M059J (cell line): Measurements from ENCODE around the gene AMOT. TPM values are rescaled to one million over a fixed set of nuclear protein-coding genes. Genes with fewer than 3 reads are reported as not detected.

Experiments
- DNase-seq: peaks from one replicate; pipeline ENCODE4 v3.0.0-alpha.2; 2012; ENCODE audit warnings: low read depth
- total RNA-seq: library from RNA; depleted of rRNA; stranded (reverse); fragments of >200 nt; shearing (Covaris generic); gene quantifications from 2 replicates; pipeline ENCODE4 v1.2.3, GENCODE V29; 2014

Gene AMOT
- total RNA-seq, 1 experiment from 2014 or later = 6.7 TPM

DNA sequence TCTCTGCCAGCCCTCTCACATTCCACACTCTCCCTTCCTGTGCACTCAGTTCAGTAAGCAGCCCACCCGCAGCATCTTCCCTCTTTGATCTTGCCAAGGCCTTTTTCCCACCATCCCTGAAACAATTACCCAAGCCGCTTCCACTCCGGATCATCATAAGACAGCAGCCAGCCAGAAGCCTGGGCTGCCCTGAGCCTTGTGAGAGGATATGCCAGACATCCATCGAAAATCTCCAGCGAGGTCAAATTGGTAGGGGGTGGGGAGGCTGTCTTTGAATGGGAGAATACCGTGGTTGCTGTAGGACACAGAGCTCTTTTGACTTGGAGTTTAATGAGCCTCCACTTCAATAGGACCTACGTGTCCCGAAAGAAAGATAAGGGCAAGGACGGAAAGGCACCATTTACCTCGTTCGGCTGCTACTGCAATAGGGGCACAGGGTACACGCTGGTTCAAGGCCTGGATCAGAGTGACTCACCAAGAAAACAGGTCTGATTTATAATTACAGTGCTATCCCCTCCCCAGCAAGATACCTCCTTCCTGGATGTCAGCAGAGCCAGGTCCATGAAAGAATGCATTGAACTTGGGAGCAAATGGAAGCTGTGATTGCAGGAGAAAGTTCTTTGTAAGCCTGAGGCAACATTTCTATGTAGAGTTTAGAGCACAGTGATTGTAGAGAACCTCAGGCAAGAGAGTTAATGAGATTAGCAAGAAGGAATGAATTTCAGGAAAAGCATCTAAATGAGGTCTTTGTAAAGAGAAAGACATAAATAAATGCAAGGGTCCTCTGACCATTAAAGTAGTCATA lies 39.5 kb downstream of the AMOT start:
- no peak for DNase-seq

DNA sequence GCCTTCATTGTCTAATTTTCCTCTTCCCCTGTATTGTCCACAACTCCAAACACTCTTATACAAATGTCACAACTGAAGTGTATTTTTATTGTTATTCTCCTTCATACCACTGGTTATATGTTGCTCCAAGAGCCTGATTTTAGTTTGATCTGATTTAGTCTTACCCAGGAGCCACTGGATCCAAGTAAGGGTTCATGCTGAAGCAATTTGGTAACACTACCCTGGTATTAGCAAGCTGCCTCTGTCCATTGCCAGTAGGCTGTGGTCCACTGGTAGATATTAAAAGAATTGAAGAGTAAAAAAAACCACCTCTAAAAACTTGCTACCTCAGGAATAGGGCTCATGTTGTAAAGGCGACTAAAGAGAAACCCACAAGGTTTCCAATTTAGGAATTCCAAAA lies 41.2 kb downstream of the AMOT start:
- DNase-seq = no peak

DNA sequence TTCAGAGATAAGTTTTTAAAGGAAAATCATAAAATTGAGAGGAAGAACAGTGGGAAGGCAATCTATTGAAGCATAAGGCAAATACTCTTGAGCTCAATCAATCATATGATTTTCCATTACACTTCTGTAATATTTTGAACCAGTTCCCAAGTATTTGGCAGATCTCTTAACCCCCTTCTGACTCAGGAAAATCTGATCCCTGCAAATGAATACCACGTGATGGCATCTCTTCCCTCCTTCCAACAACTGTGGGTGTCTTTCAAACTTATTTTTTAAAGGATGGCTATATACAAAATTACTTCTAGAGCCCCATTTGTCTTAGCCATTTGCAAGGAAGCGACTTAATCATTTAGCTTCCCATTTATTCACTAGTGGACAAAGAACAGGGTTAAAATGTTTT lies 41.9 kb downstream of the AMOT start:
- no peak for DNase-seq

DNA sequence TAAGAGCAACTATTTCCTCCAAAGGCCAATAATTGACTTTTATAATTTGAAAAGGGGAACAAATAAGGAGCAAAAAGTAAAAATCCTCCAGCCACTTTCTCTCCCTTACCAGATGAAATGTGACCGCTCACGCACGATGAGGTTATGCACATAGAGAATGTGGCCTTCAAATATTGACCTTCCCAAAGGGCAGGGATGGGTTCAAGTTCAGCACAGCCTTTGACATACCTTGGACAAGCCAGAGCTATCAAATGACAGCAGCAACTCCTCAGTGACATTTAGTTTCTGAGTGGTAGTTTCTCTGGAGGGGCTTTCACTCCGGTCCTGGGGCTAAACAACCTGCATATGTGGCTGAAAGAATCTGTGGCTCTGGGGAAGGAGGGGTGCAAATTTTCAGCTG lies 50.7 kb downstream of the AMOT start:
- no peak for DNase-seq

DNA sequence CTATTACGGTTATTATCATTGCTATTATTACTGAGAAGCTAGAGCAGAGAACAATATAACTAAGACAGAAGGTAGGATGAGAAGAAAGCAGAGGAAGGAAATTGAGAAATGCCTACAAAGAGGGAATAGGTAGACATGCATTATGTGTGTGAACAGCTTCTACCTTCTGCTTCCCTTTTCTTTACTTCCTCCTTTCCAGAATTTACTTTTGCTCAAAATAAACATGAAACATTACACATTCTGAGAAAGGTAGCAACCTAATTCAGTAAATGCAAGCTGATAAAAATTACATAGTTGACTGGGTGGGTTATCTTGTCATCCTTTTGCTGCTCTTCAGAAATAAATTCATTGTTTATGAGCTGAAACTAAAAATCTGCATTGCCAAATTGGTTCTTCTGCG lies 54.6 kb downstream of the AMOT start:
- no peak for DNase-seq

DNA sequence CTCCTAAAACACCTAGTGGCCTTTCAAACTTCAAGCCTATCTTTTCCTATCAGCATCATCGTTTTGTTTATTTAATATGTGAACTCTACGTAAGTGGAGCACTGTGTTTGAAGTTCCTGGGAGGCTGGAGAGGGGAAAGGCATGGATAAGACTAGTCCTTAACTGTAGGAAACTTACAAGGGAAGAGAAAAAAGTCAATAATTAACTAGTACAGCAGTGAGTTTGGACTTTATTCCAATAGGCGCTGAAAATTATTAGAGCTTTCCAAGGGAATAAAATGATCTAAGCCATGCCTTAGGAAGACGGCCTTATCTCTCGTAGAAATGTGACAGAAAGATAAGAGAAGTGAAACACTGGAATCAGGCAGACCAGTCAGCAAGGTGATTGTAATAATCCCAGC lies 55.3 kb downstream of the AMOT start:
- no peak for DNase-seq

DNA sequence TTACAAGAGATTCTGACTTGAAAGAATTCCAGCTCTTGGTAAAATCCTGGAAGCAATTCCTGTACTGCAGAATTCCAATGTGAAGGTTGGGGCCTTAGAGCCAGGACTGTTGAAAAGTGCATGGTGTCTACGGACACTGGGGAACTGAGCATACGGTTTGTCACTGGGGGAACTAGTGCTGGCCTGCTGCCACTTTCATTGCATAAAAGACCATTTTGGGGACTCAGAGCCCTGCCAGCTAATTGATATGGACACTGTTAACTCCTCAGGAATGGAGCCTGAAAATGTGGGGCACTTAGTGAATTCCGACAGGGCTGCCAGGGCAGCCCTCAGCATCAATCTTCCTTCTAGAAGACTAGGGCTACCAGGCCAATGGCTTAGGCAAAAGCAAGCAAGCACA lies 55.9 kb downstream of the AMOT start:
- DNase-seq = no peak

DNA sequence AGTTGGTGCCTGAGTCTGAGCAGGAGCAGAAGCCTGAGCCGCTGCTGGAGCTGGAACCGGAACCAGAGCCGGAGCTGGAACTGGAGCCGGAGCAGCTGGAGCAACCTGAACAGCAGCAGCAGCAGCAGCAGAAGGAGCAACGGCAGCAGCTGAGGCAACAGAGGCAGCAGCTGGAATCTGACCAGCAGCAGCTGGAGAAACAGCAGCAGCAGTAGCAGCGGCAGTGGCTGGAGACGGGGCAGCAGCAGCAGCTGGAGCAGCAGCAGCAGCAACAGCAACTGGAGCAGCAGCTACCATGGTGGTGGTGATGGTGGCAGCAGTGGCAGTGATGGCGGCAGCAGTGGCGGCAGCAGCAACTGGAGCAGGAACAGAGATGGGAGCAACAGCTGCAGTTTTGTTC lies 61.5 kb downstream of the AMOT start:
- DNase-seq = no peak

DNA sequence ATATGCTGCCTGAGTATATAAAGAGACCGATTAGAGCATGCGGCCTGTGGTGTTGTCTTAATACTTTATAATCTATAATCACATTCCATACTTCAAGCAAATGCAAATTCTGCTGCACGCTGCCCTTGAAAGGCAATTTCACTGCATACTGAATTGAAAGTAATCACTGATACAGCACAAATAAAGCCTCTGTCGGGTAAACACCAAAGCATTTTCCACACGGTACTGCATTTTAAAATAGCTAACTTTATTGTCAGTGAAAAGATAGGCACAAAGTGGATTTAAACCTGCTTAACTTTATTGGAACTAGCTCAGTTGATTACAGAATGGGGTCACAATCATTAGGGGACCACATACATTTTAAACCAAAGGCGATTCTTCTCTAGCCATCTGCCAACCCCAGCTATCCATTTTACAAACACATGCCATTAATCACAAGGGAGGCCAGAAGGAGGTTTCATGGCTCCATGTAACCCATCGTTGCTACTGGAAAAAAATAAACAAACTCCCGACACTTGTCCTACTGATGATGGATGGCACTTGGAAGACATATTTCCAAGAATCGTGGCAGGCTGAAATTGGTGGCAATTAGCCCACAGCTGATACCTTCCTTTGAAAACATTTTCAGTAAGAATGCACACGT lies 65.9 kb downstream of the AMOT start:
- no peak for DNase-seq

DNA sequence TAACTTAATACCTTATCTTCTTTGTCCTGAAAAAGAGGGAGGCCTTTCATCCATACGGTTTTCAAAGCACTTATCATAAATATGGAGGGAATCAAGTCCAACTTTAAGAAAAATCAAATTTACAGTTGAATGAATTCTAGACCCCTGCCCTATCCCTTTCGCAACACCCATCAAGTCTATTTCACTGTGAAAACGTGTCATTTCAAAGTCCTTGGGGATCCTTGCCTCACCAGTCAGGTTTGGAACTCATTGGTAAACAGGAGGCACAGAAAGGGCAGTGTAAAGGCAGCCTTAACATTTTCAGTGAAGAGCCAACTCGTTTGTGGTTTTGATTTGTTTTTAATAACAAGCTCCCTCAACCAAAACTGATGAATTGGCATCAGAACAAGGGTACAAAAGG lies 66.5 kb downstream of the AMOT start:
- DNase-seq = no peak

DNA sequence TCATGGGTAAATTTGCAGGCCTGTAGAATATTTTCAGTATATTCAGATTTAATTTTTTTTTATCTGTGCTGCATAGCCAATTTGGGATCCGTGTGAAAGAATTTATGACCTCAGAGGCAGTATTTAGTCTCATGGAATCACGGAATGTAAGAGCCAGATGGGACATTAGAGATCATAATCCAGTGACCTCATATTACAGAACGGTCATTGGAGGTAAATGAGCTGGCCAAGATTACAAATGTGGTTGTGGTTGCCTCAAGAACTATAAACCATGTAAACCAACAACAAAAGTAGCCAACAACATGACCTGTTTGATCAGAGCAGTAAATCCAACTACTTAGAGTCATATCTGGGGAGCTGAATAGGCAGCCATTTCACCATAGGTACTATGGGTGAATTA lies 71.6 kb downstream of the AMOT start:
- peak; percentile 86 for DNase-seq

DNA sequence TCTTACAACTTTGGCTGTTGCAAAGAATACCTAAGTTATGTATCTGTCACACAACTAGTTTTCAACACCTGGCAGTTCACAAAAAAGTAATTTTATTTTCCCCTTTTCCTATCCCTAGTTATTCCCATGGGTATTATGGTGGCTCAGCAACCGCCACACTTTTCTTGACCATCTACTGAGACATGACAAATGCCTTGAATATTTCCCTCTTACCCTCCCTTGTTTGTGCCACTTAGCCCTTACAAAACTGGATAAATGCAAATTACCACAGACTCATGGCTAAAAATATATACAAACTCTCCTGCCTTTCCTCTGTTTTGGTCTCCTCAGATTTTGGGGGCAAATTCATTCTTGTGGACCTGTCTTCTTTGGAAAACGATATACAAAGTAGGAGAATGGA lies 72.1 kb downstream of the AMOT start:
- peak; percentile 52 for DNase-seq

DNA sequence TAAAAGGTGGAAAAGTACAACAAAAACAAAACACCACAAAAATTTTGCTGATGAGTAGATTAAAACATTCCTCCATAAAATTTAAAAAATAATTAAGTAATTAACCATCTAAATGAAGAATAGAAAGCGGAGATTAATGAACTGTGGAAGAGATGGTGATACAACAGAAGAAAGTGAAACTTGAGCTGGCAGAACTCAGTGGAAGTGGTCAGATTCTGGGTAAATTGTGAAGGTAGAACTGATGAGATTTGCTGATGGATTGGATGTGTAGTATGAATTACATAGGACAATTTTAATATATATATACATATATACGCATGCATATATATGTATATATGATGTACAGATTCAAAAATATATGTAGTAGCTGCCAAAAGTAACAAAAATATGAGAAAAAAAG lies 73.9 kb downstream of the AMOT start:
- DNase-seq = no peak

DNA sequence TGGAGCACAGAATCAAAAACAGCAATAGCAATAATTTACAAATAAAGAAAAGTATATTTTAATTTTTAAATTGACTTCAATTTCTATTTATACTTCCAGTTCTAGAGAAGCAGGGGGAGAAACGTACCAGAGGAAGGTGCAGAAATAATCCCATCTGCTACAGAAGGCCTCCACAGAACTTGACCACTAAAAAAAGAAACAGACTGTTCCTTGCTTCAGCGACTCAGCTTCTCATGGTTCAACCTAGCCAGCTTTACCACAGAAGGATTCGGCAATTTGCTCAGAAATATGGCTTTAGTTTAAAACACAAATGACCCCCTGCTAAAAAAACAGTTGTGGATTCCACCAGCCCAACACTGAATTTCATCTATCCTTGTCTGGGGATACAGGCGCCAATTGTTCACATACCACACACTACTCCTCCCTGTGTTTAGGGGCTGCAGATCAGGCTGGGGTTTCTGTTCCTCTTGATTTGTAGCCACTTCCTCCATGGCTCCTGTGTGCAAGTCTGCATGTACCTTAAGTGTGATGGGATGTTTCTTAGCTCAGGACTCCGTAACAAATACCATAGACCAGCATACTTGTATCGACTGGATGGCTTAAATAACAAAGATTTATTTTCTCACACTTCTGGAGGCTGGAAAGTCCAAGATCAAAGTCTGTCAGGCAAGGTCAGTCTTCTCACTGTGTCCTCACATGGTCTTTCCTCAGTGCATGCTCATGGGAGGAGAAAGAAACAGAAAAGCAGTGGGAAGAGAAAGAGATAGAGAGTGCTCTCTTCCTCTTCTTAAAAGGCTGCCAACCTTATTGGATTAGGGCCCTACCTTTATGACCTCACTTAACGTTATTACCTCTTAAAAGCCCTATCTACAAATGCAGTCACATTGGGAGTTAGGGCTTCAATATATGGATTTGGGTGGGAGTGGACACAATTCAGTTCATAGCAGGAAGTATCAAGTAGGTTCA lies 79.1 kb downstream of the AMOT start:
- no peak for DNase-seq

DNA sequence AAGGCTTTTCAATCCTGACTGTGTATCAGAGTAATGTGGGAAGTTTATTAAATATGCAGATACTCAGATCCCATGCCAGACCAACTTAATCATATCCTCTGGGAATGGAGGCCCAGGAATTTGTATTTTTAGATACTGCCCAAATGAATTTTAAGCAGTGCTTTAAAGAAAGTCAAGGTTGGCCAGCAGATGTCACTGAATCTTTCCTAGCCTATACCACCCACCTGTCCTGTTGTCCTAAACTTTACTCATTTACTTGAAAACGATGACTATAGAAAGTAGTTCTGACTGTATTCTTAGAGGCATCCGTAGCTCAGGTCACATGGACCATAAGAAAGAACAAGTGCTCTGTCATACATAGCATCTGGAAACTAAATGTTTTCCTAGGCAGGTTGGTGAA lies 79.9 kb downstream of the AMOT start:
- peak; percentile 35 for DNase-seq

DNA sequence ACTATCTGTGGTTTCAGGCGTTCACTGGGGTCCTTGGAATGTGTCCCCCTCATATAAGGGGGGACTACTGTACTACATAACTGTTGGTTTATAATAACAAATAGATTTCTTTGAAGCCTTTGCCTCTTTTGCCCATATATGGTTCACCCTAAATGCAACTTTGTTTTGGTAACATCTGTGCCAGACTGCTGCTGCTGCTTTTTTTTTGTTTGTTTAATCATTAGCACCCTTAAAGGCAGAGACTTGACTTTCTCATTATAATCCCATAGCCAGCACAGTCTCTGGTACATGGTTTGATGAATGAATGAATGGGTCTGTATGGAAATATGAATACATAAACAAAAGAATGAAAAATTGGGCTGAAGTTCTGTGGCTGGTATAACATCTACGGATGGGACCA lies 80.7 kb downstream of the AMOT start:
- no peak for DNase-seq

DNA sequence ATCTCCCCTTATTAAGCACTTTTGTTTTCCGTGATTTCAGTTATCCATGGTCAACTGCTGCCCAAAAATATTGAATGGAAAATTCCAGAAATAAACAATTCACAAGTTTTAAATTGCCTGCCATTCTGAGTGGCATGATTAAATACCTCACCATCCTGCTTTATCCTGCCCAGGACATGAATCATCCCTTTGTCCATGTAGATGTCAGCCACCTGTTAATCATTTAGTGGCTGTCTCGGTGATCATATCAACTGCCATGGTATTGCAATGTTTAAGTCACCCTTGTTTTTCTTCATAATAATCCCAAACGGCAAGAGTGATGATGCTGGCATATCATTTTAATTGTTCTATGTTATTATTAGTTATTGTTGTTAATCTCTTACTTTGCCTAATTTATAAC lies 81.1 kb downstream of the AMOT start:
- peak; percentile 58 for DNase-seq

DNA sequence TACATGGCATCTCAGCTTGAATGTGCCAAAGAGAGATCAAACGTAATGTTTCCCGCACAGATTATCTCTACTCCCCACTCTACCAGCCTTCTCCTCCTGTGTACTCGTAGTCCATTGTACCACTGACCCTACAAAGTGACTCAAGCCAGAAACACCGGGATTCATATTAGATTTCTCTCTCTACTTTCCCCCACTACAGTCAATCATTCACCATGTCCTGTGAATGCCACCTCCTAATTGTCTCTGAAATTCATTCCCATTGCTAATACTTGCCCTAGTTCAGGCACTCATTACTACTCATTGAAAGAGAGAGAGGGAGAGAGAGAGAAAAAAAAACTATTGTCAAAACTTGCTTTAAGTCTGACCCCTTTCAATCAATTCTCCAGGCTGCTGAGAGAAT lies 82.7 kb downstream of the AMOT start:
- DNase-seq = no peak

DNA sequence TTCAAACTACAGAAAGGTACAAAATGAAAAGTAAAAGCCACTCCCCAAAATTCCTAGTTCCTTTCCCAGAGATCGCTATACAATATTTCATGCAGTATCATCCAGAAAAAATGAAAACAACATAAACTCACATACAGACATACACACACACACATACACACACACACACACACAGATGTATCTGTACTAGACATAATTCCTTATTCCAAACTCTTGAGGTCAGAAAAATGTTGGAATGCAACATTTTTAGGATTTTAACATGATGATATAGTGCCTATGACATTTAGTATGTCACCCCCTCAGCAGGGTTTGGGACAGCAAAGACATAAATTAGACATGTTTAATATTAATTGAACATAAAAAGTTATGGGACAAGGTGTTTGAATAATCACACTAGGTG lies 87.5 kb downstream of the AMOT start:
- no peak for DNase-seq

DNA sequence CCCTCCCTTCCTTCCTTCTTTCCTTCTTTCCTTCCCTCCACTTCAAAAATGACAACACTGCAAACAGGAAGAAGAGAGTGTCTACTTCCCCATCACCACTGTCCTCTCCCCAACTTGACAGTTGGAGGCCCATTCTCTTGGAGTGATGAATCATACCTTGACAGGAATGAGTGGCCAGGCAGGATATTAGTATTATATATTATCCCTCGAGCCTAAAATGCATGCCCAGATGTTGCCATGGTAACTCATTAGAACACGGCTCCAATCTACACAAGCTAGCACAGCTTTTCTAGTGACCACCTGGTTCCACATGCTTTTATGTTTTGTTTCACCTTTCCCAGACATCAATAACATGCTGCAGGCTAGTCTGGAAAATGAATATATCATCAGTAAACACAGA lies 89.6 kb downstream of the AMOT start:
- DNase-seq = peak; percentile 24

DNA sequence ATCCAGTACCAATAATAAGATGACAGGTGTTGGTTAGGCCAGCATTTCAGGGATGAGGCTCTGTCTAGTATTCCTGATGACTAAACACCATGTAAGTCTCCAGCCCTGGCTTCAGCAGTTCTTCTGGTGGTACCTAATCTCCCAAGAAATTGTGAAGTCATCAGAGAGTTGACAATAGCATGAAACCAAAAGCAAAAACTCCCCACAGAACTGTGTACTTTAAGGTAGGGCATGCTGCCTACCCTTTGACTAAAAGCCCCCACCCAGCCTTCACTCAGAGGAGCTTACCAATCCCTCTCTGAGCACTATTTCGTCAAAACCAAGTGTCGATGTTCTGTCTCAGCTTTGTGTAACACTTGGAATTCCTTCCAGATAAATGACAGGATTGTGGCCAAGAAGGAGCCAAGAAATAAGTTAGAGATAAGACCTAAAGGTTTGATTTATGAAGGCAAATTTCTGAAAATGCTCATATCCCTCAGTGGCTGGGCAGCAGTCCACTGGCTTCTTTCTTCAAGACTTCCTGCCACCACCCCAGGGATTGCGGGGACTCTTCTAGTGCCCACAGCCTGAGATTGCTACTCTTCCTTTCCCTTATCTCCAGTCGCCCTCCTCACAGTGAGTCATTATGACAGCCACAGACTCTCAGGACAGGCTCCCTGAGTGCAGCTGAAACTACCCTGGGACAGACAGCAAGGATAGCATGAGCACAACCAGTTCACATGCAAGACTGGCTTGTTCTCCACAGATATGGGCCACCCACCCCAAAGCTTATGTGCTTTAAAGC lies 93.6 kb downstream of the AMOT start:
- peak; percentile 65 for DNase-seq
